ENCODE results near the gene FRMPD1. TPM values are rescaled to one million over a fixed set of nuclear protein-coding genes. Genes with fewer than 3 reads are reported as not detected.

Gene FRMPD1
- total RNA-seq, 2 donors from 2014 or later: 0.33 to 0.55 TPM

GRCh38 chr9:37660691-37661090 is 9.9 kb downstream of the FRMPD1 start:
- Mint-ChIP-seq H3K27me3 (ENCODE audit: insufficient read depth) (peaks cover 50% of the 10 kb centered on the region), H3K4me3 (no peak overlapping the region), H3K4me1 (no peaks in the 10 kb centered on the region), H3K36me3 (ENCODE audit: low read depth) (no peaks in the 10 kb centered on the region), H3K9me3 (no peaks in the 10 kb centered on the region), H3K27ac (no peak overlapping the region)
- H3K27ac ChIP-seq (ENCODE audit: low read depth, low read length): no peak overlapping the region
- no peaks in the 10 kb centered on the region for H3K4me1 ChIP-seq (ENCODE audit: control insufficient read depth, insufficient read depth, low read length)
- no peak overlapping the region for H3K4me3 ChIP-seq (ENCODE audit: low read length)
- DNase-seq: no peak
- H3K36me3 ChIP-seq (ENCODE audit: control insufficient read depth, insufficient read depth, low read length): no peaks in the 10 kb centered on the region
- 90 to 93% methylated on average over 2 to 3 of the region's 3 CpGs for WGBS, 2 experiments (ENCODE audit: insufficient coverage in 1 of 2, insufficient read length in 1 of 2)
- H3K9me3 ChIP-seq (ENCODE audit: control insufficient read depth, low read length): no peaks in the 10 kb centered on the region
- H3K9ac ChIP-seq (ENCODE audit: extremely low read depth, low read length, poor library complexity, severe bottlenecking): no peak overlapping the region
- TF ChIP-seq CTCF (conservative IDR thresholded peaks at IDR 0.05): no peak
- H3K27me3 ChIP-seq (ENCODE audit: control insufficient read depth, insufficient read depth, low read length, poor library complexity, severe bottlenecking): peaks cover 14% of the 10 kb centered on the region

GRCh38 chr9:37663926-37664325 is 13.2 kb downstream of the FRMPD1 start:
- Mint-ChIP-seq H3K4me3 (no peak overlapping the region), H3K27ac (no peak overlapping the region), H3K9me3 (no peaks in the 10 kb centered on the region), H3K36me3 (ENCODE audit: low read depth) (no peaks in the 10 kb centered on the region), H3K4me1 (peaks cover 7% of the 10 kb centered on the region), H3K27me3 (ENCODE audit: insufficient read depth) (peaks cover 37% of the 10 kb centered on the region)
- no peaks in the 10 kb centered on the region for H3K36me3 ChIP-seq (ENCODE audit: control insufficient read depth, insufficient read depth, low read length)
- H3K27ac ChIP-seq (ENCODE audit: low read depth, low read length): no peak overlapping the region
- WGBS, 2 experiments (ENCODE audit: insufficient coverage in 1 of 2, insufficient read length in 1 of 2): 75 to 77% methylated on average over 3 to 4 of the region's 5 CpGs
- no peaks in the 10 kb centered on the region for H3K27me3 ChIP-seq (ENCODE audit: control insufficient read depth, insufficient read depth, low read length, poor library complexity, severe bottlenecking)
- H3K4me3 ChIP-seq (ENCODE audit: low read length): no peak overlapping the region
- no peaks in the 10 kb centered on the region for H3K9me3 ChIP-seq (ENCODE audit: control insufficient read depth, low read length)
- H3K9ac ChIP-seq (ENCODE audit: extremely low read depth, low read length, poor library complexity, severe bottlenecking): no peak overlapping the region
- DNase-seq: no peak
- no peak for TF ChIP-seq CTCF (conservative IDR thresholded peaks at IDR 0.05)
- H3K4me1 ChIP-seq (ENCODE audit: control insufficient read depth, insufficient read depth, low read length): no peaks in the 10 kb centered on the region

- Mint-ChIP-seq H3K4me1 (peaks cover 20% of the 10 kb centered on the region), H3K9me3 (no peaks in the 10 kb centered on the region), H3K36me3 (ENCODE audit: low read depth) (no peaks in the 10 kb centered on the region), H3K27me3 (ENCODE audit: insufficient read depth) (peaks cover 26% of the 10 kb centered on the region), H3K27ac (no peak overlapping the region), H3K4me3 (no peak overlapping the region)
- H3K36me3 ChIP-seq (ENCODE audit: control insufficient read depth, insufficient read depth, low read length): no peaks in the 10 kb centered on the region
- WGBS, 2 experiments (ENCODE audit: insufficient coverage in 1 of 2, insufficient read length in 1 of 2): 79 to 80% methylated on average over 1 to 2 of the region's 2 CpGs
- H3K4me1 ChIP-seq (ENCODE audit: control insufficient read depth, insufficient read depth, low read length): no peaks in the 10 kb centered on the region
- TF ChIP-seq CTCF (conservative IDR thresholded peaks at IDR 0.05): no peak
- no peak for DNase-seq
- H3K4me3 ChIP-seq (ENCODE audit: low read length): no peak overlapping the region
- no peaks in the 10 kb centered on the region for H3K27me3 ChIP-seq (ENCODE audit: control insufficient read depth, insufficient read depth, low read length, poor library complexity, severe bottlenecking)
- H3K9me3 ChIP-seq (ENCODE audit: control insufficient read depth, low read length): no peaks in the 10 kb centered on the region
- H3K27ac ChIP-seq (ENCODE audit: low read depth, low read length): no peak overlapping the region
- no peak overlapping the region for H3K9ac ChIP-seq (ENCODE audit: extremely low read depth, low read length, poor library complexity, severe bottlenecking)
Measured at GRCh38 chr9:37667706-37668105, 17.0 kb downstream of the FRMPD1 start.

Measured in endodermal cell (in vitro differentiated cells).